B cell (primary cell): ENCODE results near the gene JAML.

ENCODE experiments used
- EZH2 ChIP-seq: IDR thresholded peaks from 2 replicates; pipeline ENCODE4 v1.6.1; 2012; ENCODE audit warnings: borderline replicate concordance, low read depth, mild to moderate bottlenecking, moderate library complexity, low read length; ENCODE audit not compliant: insufficient read depth, poor library complexity, severe bottlenecking
- TF ChIP-seq, protein P1 (sequence below): fragments of 200-600 bp; IDR thresholded peaks from one replicate; pipeline ENCODE4 v1.8.0; 2022; ENCODE audit warnings: antibody characterized with exemption, mild to moderate bottlenecking

DNA sequence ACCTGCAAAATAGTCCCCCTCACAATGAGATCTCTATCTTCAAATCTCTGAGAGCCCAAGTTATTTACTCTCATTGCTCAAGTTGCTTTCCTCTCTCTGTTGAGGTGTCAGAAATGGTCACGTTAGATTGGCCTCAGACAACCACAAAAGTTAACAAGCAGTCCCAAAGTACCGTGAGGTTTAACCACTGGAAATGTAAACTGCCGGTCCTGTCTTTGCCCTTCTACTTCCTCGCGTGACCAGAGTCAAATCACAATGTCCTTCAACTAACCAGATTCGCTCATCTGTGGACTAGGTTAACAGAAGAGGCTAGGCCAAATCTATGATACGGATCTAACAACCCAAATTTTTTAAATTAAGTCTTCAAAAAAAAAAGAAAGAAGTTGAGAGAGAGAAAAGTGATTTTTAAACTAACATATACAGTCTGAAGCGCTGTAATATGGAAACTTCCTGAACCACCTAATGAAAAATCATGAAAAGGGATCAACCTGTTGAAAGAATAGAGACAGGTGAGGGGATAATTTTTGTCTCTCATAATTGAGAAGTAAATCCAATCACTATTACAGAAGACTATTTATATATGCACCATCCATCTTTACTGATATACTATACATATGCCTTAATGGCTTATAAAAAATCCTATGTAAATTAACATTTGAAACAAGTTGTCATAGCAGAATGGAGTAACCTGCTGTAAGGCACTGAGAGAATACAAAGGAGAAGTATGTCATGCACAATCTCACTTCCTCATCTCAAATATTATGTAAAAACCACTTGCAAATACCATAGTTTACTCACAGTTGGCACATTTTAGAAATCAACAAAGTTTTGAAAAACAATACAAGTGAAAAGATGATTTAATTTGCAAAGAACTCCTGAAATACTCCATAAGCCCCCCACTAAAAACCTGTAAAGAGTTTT lies 3.3 kb upstream of the JAML start:
- TF ChIP-seq, protein P1, sequence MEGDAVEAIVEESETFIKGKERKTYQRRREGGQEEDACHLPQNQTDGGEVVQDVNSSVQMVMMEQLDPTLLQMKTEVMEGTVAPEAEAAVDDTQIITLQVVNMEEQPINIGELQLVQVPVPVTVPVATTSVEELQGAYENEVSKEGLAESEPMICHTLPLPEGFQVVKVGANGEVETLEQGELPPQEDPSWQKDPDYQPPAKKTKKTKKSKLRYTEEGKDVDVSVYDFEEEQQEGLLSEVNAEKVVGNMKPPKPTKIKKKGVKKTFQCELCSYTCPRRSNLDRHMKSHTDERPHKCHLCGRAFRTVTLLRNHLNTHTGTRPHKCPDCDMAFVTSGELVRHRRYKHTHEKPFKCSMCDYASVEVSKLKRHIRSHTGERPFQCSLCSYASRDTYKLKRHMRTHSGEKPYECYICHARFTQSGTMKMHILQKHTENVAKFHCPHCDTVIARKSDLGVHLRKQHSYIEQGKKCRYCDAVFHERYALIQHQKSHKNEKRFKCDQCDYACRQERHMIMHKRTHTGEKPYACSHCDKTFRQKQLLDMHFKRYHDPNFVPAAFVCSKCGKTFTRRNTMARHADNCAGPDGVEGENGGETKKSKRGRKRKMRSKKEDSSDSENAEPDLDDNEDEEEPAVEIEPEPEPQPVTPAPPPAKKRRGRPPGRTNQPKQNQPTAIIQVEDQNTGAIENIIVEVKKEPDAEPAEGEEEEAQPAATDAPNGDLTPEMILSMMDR, result no peak
- no peak for TF ChIP-seq EZH2
